Omental fat pad (tissue), 4 donors: ENCODE data around the gene CFAP54. TPM values are rescaled to one million over a fixed set of nuclear protein-coding genes. Genes with fewer than 3 reads are reported as not detected.
A peak's percentile ranks its signal among the peaks of the same experiment; 100 is the strongest.

Experiments
- ATAC-seq: fragments of 150-250 bp; one replicate; pipeline ENCODE4 v1.9.1; 2016; ENCODE audit warnings: mild to moderate bottlenecking, moderate library complexity; ENCODE audit not compliant: low FRiP score
- DNase-seq: peaks from one replicate; pipeline ENCODE4 v3.0.0-alpha.2; 2019; ENCODE audit warnings: low spot score
- CTCF ChIP-seq, 3 donors: fragments of 450-650 bp; IDR thresholded peaks; one replicate each; pipeline ENCODE4 v1.5.1; 2016 to 2017; ENCODE audit warnings: antibody characterized with exemption in 3 of 3, mild to moderate bottlenecking in 3 of 3, moderate library complexity in 2 of 3
- total RNA-seq, 4 donors: library from RNA; depleted of rRNA; stranded (reverse); fragments of >200 nt; gene quantifications; one replicate each; pipeline ENCODE4 v1.1.0, GENCODE V29; 2016

CFAP54 gene
- total RNA-seq, 4 donors from 2014 or later, result 0.60 to 2.2 (median 1.0) TPM

- TF ChIP-seq CTCF (IDR thresholded peaks at IDR 0.05), result no peak
- peak; percentile 92 for ATAC-seq
- peak; percentile 73 for DNase-seq
Measured at GRCh38 chr12:96906849-96907670, 417.7 kb downstream of the CFAP54 start, which contains the start of gene NEDD1. TSS of gene NEDD1 (plus strand) at chr12:96907257. CDS start at chr12:96909760, 2,503 bp downstream.

- TF ChIP-seq CTCF (IDR thresholded peaks at IDR 0.05), result no peak
- DNase-seq, result no peak
- peak; percentile 8 for ATAC-seq
Measured at GRCh38 chr12:96907671-96908422, 418.5 kb downstream of the CFAP54 start.

- no peak for ATAC-seq
- no peak for TF ChIP-seq CTCF (IDR thresholded peaks at IDR 0.05)
Measured at GRCh38 chr12:96908423-96908675, 419.0 kb downstream of the CFAP54 start.

GRCh38 chr12:96912261-96912660 is 422.9 kb downstream of the CFAP54 start:
- no peak for DNase-seq
- no peak for ATAC-seq
- no peak for TF ChIP-seq CTCF (IDR thresholded peaks at IDR 0.05)

More at GRCh38 chr12:96908423-96908675, 419.0 kb downstream of the CFAP54 start:
- no peak for DNase-seq

GRCh38 chr12:96912943-96913342 is 423.6 kb downstream of the CFAP54 start:
- no peak for DNase-seq
- no peak for TF ChIP-seq CTCF (IDR thresholded peaks at IDR 0.05)
- no peak for ATAC-seq

- DNase-seq (no peak), ATAC-seq (no peak)
- TF ChIP-seq CTCF (IDR thresholded peaks at IDR 0.05), result no peak
Measured at GRCh38 chr12:96919510-96920210, 430.3 kb downstream of the CFAP54 start.

Other genes starting within 250 kb of the CFAP54 start
- gene CDK17, start 89.1 kb upstream of the CFAP54 start, total RNA-seq, result 100 to 1,000 TPM in 2 of 4 donors, 10 to 100 TPM in 2; 35.8 to 107 (median 100) TPM